BJ (cell line): ENCODE measurements around the gene INSR. TPM values are rescaled to one million over a fixed set of nuclear protein-coding genes. Genes with fewer than 3 reads are reported as not detected.

Experiments
- CTCF ChIA-PET: fragments of 350-600 bp; formaldehyde crosslinking; extraction: SDS; loops from one replicate; lab custom pipeline; 2021; ENCODE audit warnings: antibody characterized with exemption, inconsistent platforms; lab: Yijun Ruan, JAX
- POLR2A ChIA-PET: fragments of 300-600 bp; sonication (Branson Sonifier 250); formaldehyde crosslinking; extraction: SDS; loops from one replicate; lab custom pipeline; 2021; ENCODE audit warnings: antibody characterized with exemption; lab: Charles Lee
- DNase-seq: peaks from one replicate; pipeline ENCODE4 v3.0.0-alpha.2; 2011; ENCODE audit warnings: low read depth
- H3K27me3 ChIP-seq: 2 replicates; pipeline ENCODE4 v1.6.0; 2011; ENCODE audit warnings: low read length; ENCODE audit not compliant: control insufficient read depth, insufficient read depth
- H3K36me3 ChIP-seq: 2 replicates; pipeline ENCODE4 v1.5.1; 2011; ENCODE audit warnings: low read length; ENCODE audit not compliant: control insufficient read depth, insufficient read depth
- H3K4me3 ChIP-seq: 2 replicates; pipeline ENCODE4 v1.5.1; 2011; ENCODE audit warnings: low read depth, mild to moderate bottlenecking, control low read depth, low read length
- polyA plus RNA-seq: library from polyadenylated mRNA; depleted of rRNA; stranded (reverse); fragments of >200 nt; gene quantifications from 2 replicates; pipeline ENCODE4 v1.2.3, GENCODE V29; 2011
- TF ChIP-seq, protein P1 (sequence below): IDR thresholded peaks from 2 replicates; pipeline ENCODE4 v1.5.1; 2011; ENCODE audit warnings: low read depth, mild to moderate bottlenecking, control low read depth, inconsistent platforms, low read length, moderate library complexity; ENCODE audit not compliant: insufficient read depth

Gene INSR
- polyA plus RNA-seq, 1 experiment: 5.7 TPM

DNA sequence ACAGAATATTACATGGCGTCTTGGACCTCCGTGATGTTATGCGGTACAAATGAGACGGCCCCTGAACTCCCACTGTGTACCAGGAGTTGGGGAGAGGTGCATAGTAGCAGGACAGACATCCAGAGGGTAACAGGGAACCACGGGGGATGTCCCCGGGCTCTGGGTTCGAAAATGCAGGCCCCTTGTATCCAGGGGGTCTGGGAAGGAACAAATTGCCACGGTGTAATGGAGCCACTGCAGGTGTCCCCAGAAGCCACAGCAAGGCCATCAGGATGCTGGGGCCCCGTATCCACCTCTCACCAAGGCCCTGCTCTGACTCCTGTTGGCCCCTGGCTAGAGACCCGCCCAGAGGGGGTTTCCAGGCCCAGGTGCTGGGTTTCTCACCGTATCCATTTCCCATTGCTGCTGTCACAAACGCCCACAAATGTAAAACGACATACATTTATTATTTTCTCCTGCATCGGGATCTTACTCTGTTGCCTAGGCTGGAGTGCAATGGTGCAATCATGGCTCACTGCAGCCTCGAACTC is 77.8 kb downstream of the INSR start:
- CTCF ChIA-PET: no interaction called here
- H3K4me3 ChIP-seq: no peak overlapping the region
- POLR2A ChIA-PET: no interaction called here
- DNase-seq: no peak
- H3K27me3 ChIP-seq: no peaks in the 10 kb centered on the region
- H3K36me3 ChIP-seq: no peaks in the 10 kb centered on the region
- TF ChIP-seq, protein P1, sequence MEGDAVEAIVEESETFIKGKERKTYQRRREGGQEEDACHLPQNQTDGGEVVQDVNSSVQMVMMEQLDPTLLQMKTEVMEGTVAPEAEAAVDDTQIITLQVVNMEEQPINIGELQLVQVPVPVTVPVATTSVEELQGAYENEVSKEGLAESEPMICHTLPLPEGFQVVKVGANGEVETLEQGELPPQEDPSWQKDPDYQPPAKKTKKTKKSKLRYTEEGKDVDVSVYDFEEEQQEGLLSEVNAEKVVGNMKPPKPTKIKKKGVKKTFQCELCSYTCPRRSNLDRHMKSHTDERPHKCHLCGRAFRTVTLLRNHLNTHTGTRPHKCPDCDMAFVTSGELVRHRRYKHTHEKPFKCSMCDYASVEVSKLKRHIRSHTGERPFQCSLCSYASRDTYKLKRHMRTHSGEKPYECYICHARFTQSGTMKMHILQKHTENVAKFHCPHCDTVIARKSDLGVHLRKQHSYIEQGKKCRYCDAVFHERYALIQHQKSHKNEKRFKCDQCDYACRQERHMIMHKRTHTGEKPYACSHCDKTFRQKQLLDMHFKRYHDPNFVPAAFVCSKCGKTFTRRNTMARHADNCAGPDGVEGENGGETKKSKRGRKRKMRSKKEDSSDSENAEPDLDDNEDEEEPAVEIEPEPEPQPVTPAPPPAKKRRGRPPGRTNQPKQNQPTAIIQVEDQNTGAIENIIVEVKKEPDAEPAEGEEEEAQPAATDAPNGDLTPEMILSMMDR: no peak

- H3K36me3 ChIP-seq: no peaks in the 10 kb centered on the region
- no peaks in the 10 kb centered on the region for H3K27me3 ChIP-seq
- TF ChIP-seq, protein P1: no peak
- no peak overlapping the region for H3K4me3 ChIP-seq
- CTCF ChIA-PET: no interaction called here
- POLR2A ChIA-PET: interaction anchor here (0.7 kb wide), 1 partner anchor 54 kb away, joined by 20 read pairs; no protein-coding TSS in a partner anchor
- no peak for DNase-seq
Observed at GRCh38 chr19:7215176-7215575, 79.0 kb downstream of the INSR start.

- TF ChIP-seq, protein P1: no peak
- no peaks in the 10 kb centered on the region for H3K36me3 ChIP-seq
- ChIA-PET POLR2A (no interaction called here), CTCF (no interaction called here)
- no peak overlapping the region for H3K4me3 ChIP-seq
- no peak for DNase-seq
- H3K27me3 ChIP-seq: no peaks in the 10 kb centered on the region
Observed at GRCh38 chr19:7214324-7215089, 79.7 kb downstream of the INSR start.

DNA sequence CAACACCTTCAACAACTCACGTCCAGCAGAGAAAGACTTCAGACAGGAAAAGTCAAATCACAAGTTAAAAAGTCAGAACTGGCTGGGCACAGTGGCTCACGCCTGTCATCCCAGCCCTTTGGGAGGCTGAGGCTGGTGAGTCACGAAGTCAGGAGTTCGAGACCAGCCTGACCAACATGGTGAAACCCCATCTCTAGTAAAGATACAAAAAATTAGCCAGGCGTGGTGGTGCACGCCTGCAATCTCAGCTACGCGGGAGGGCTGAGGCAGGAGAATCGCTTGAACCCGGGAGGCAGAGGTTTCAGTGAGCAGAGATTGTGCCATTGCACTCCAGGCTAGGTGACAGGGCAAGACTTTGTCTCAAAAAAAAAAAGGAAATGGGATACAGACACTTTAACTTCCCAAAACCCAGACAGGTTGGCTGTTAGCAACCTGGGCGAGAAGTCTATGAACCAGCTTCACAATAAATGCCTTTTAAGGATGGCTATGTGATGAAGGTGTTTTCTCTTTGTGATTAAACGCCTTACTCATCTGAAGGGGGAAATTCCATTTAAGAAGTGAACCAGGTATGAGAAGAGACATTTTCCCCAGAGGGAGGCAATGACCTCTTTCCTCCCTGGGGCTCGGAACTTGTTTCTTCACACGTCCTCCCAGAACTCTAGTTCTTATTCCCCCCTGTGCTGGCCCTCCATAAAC is 80.4 kb downstream of the INSR start:
- Histone ChIP-seq H3K27me3 (no peaks in the 10 kb centered on the region), H3K36me3 (no peaks in the 10 kb centered on the region), H3K4me3 (no peak overlapping the region)
- CTCF ChIA-PET: no interaction called here
- no peak for DNase-seq
- POLR2A ChIA-PET: no interaction called here
- TF ChIP-seq, protein P1: no peak
